HepG2 (cell line): ENCODE data around the gene BRS3. TPM values are rescaled to one million over a fixed set of nuclear protein-coding genes. Genes with fewer than 3 reads are reported as not detected.

Source experiments
- ATF7-NPFF ChIP-seq: sonication (generic); formaldehyde crosslinking; IDR thresholded peaks from 2 replicates; pipeline ENCODE4 v1.8.1; 2023; ENCODE audit warnings: mild to moderate bottlenecking, low read depth, missing genetic modification reagents, moderate library complexity
- BCL6 ChIP-seq: IDR thresholded peaks from 2 replicates; pipeline ENCODE4 v1.6.1; 2016; ENCODE audit warnings: missing genetic modification reagents, missing compliant biosample characterization
- CREB1 ChIP-seq, 2 experiments: fragments of 450-650 bp in 1 of 2; IDR thresholded peaks; 2 replicates each; pipeline ENCODE4 v1.6.1; 2016 to 2017; ENCODE audit warnings: control low read depth in 1 of 2, mild to moderate bottlenecking in 1 of 2, missing compliant biosample characterization in 1 of 2, missing genetic modification characterization in 1 of 2
- CREM ChIP-seq, 2 experiments: sonication (generic) in 1 of 2; formaldehyde crosslinking in 1 of 2; IDR thresholded peaks; 2 replicates each; pipeline versions ENCODE4 v1.4.0 to v1.6.1; 2016 to 2020; ENCODE audit warnings: antibody characterized with exemption in 1 of 2, mild to moderate bottlenecking in 1 of 2, missing genetic modification reagents in 1 of 2
- FOXC1 ChIP-seq: sonication (generic); formaldehyde crosslinking; IDR thresholded peaks from 2 replicates; pipeline ENCODE4 v1.8.0; 2022; ENCODE audit warnings: mild to moderate bottlenecking, missing genetic modification reagents, borderline replicate concordance
- GATAD1 ChIP-seq: IDR thresholded peaks from 2 replicates; pipeline ENCODE4 v1.6.1; 2016; ENCODE audit warnings: missing genetic modification reagents, missing compliant biosample characterization
- GMEB1 ChIP-seq: sonication (generic); formaldehyde crosslinking; IDR thresholded peaks from 2 replicates; pipeline ENCODE4 v1.5.1; 2020; ENCODE audit warnings: missing genetic modification reagents, mild to moderate bottlenecking, borderline replicate concordance
- HHEX ChIP-seq: IDR thresholded peaks from 2 replicates; pipeline ENCODE4 v1.6.1; 2016; ENCODE audit warnings: control low read depth
- HNRNPLL ChIP-seq: fragments of 200-400 bp; formaldehyde crosslinking; IDR thresholded peaks from 2 replicates; pipeline ENCODE4 v1.6.1; 2017; ENCODE audit warnings: mild to moderate bottlenecking, low read depth, low read length; ENCODE audit not compliant: poor library complexity, severe bottlenecking
- KLF12 ChIP-seq: sonication (generic); formaldehyde crosslinking; IDR thresholded peaks from 2 replicates; pipeline ENCODE4 v1.4.0; 2020; ENCODE audit warnings: missing genetic modification reagents, borderline replicate concordance
- MAFK ChIP-seq, 2 experiments: IDR thresholded peaks in 1 of 2; conservative IDR thresholded peaks in 1 of 2; 2 replicates each; pipeline ENCODE4 v1.6.1; 2011; ENCODE audit warnings: improper control_type of control experiment in 2 of 2, low read length in 2 of 2
- NR2C2 ChIP-seq: sonication (generic); formaldehyde crosslinking; IDR thresholded peaks from 2 replicates; pipeline ENCODE4 v1.4.0; 2020; ENCODE audit warnings: missing genetic modification reagents, mild to moderate bottlenecking, moderate library complexity, borderline replicate concordance
- PATZ1 ChIP-seq: sonication (generic); formaldehyde crosslinking; IDR thresholded peaks from 2 replicates; pipeline ENCODE4 v1.4.0; 2020; ENCODE audit warnings: missing genetic modification reagents
- PHF8 ChIP-seq: sonication (generic); formaldehyde crosslinking; IDR thresholded peaks from 2 replicates; pipeline ENCODE4 v1.5.0; 2020; ENCODE audit warnings: missing genetic modification reagents
- POLR2A ChIP-seq, 2 experiments: IDR thresholded peaks; 2 replicates each; pipeline ENCODE4 v1.6.1; 2011; ENCODE audit warnings: low read depth in 2 of 2, low read length in 2 of 2, mild to moderate bottlenecking in 1 of 2, moderate library complexity in 1 of 2; ENCODE audit not compliant: insufficient read depth in 1 of 2
- SAFB2 ChIP-seq: sonication (generic); formaldehyde crosslinking; IDR thresholded peaks from 2 replicates; pipeline ENCODE4 v1.5.1; 2020; ENCODE audit warnings: missing genetic modification reagents, low read depth, mild to moderate bottlenecking, borderline replicate concordance
- SETDB1 ChIP-seq: sonication (generic); formaldehyde crosslinking; IDR thresholded peaks from 2 replicates; pipeline ENCODE4 v1.5.1; 2020; ENCODE audit warnings: missing genetic modification reagents, mild to moderate bottlenecking, borderline replicate concordance
- THAP11 ChIP-seq: IDR thresholded peaks from 2 replicates; pipeline ENCODE4 v1.6.1; 2016; ENCODE audit warnings: missing biosample characterization, missing genetic modification reagents
- ZBTB7B ChIP-seq: sonication (generic); formaldehyde crosslinking; IDR thresholded peaks from 2 replicates; pipeline ENCODE4 v1.4.0; 2020; ENCODE audit warnings: missing genetic modification reagents
- ZFY ChIP-seq: sonication (generic); formaldehyde crosslinking; IDR thresholded peaks from 2 replicates; pipeline ENCODE4 v1.4.0; 2020; ENCODE audit warnings: missing genetic modification reagents
- ZNF136 ChIP-seq: sonication (generic); formaldehyde crosslinking; IDR thresholded peaks from 2 replicates; pipeline ENCODE4 v1.8.1; 2022; ENCODE audit warnings: low read depth, mild to moderate bottlenecking, moderate library complexity, missing genetic modification reagents
- ZNF180 ChIP-seq: sonication (generic); formaldehyde crosslinking; IDR thresholded peaks from 2 replicates; pipeline ENCODE4 v1.4.0; 2020; ENCODE audit warnings: low read depth, missing genetic modification reagents, borderline replicate concordance
- ZNF33A ChIP-seq: sonication (generic); formaldehyde crosslinking; IDR thresholded peaks from 2 replicates; pipeline ENCODE4 v1.5.1; 2020; ENCODE audit warnings: missing genetic modification reagents, mild to moderate bottlenecking, moderate library complexity, borderline replicate concordance
- ZNF841 ChIP-seq: sonication (generic); formaldehyde crosslinking; IDR thresholded peaks from 2 replicates; pipeline ENCODE4 v1.8.1; 2023; ENCODE audit warnings: missing genetic modification reagents, borderline replicate concordance
- polyA plus RNA-seq, 8 experiments: library from polyadenylated mRNA; depleted of rRNA in 3 of 8; stranded (reverse) in 7 of 8; unstranded in 1 of 8; fragments of >200 nt; fragmentation: Illumina TruSeq in 4 of 8; extraction: Trizol in 4 of 8; gene quantifications; 2 replicates each; pipeline versions ENCODE4 v1.2.1 to v1.2.3, GENCODE V29; 2011 to 2016; ENCODE audit warnings: low read depth in 4 of 8, missing spikeins in 1 of 8, mixed read lengths in 1 of 8; ENCODE audit not compliant: insufficient read depth in 1 of 8
- total RNA-seq, 5 experiments: library from RNA; depleted of rRNA; stranded (reverse); fragments of >200 nt; fragmentation: Illumina TruSeq; extraction: Trizol; gene quantifications; 2 replicates each; pipeline ENCODE4 v1.2.3, GENCODE V29; 2016; ENCODE audit warnings: low read depth in 1 of 5
- TF ChIP-seq, protein P1 (sequence below): IDR thresholded peaks from 2 replicates; pipeline ENCODE4 v1.6.1; 2016; ENCODE audit warnings: missing biosample characterization, missing genetic modification reagents, low read depth

BRS3 gene
- total and polyA plus RNA-seq, 2 of the 13 experiments (the other 11 are each of a cell fraction or from before 2014, with no cell fraction given): not detected

DNA sequence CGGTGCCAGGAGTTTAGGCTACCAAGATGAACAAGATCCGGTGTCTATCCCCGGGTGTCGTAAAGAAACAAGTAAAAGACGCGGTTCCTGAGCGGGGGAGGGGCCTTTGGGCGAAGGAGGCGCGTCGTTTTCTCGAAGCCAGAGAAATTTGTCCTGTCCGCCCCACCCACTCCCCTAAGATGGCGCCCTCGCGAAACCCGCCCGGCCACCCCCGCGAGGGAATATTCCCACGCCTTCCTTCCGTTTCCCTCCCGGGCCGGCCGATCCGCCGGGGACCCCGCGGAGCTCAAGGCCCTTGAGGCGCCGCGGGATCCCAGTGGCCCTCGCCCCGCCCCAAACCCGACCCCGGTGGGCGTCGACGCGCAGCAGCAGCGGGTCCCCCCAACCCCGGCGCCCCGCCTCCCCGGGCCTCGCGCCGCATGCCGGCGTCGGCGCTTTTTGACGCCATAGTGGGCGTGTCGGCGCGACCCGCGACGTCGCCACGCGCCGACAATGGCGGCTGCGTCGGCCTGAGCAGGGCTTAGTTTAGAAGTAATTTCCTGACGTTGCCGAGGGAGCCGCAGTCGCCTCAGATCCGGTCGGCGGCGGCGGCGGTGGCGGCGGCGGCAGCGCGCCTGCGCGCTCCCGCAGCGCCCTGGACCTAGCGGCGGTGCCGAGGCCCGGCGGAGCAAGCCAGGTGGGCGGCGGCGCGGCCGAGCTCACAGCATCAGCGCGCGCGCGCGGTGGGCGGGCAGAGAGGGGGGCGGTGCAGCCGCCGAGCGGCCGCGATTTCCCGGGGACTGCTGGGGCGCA lies 9.2 kb downstream of the BRS3 start (continued):
- TF ChIP-seq FOXC1 (CRISPR knock-in tag) (no peak), THAP11 (CRISPR knock-in tag) (peak; percentile 63; the same call in 1 of the 2 replicates), GMEB1 (peak; percentile 86), CREB1 (IDR thresholded peaks at IDR 0.05) (peak; percentile 69; the same call in 1 of the 2 replicates), CREB1 (CRISPR knock-in tag; IDR thresholded peaks at IDR 0.05) (peak; percentile 79), HNRNPLL (peak; percentile 33), POLR2A (IDR thresholded peaks at IDR 0.05; ENCODE audit: insufficient read depth in 1 of 2, low read depth in 2 of 2, low read length in 2 of 2) (peak in 1 of 2 experiments; percentile 55; a peak in 2 of 4 replicates), ZNF841 (CRISPR knock-in tag) (no peak), SETDB1 (no peak), BCL6 (CRISPR knock-in tag) (no peak), NR2C2 (CRISPR knock-in tag) (peak; percentile 33; the same call in 1 of the 2 replicates), ZNF136 (CRISPR knock-in tag) (no peak), ZNF180 (CRISPR knock-in tag) (no peak), ZBTB7B (CRISPR knock-in tag) (0 out of 2 replicates have a peak, but pooled peaks have one; percentile 29), ZFY (CRISPR knock-in tag) (peak; percentile 80), CREM (IDR thresholded peaks at IDR 0.05) (peak; percentile 38), CREM (CRISPR knock-in tag; IDR thresholded peaks at IDR 0.05) (0 out of 2 replicates have a peak, but pooled peaks have one; percentile 17), SAFB2 (CRISPR knock-in tag) (no peak), PHF8 (peak; percentile 52), MAFK (conservative IDR thresholded peaks at IDR 0.05 in 1 of 2, IDR thresholded peaks at IDR 0.05 in 1 of 2; ENCODE audit: low read length in 2 of 2) (no peak), HHEX (CRISPR knock-in tag) (no peak), ATF7-NPFF (CRISPR knock-in tag) (peak; percentile 36; the same call in 1 of the 2 replicates), KLF12 (no peak), ZNF33A (CRISPR knock-in tag) (no peak), PATZ1 (peak; percentile 38; the same call in 1 of the 2 replicates), GATAD1 (CRISPR knock-in tag) (peak; percentile 81)
- TF ChIP-seq, protein P1, sequence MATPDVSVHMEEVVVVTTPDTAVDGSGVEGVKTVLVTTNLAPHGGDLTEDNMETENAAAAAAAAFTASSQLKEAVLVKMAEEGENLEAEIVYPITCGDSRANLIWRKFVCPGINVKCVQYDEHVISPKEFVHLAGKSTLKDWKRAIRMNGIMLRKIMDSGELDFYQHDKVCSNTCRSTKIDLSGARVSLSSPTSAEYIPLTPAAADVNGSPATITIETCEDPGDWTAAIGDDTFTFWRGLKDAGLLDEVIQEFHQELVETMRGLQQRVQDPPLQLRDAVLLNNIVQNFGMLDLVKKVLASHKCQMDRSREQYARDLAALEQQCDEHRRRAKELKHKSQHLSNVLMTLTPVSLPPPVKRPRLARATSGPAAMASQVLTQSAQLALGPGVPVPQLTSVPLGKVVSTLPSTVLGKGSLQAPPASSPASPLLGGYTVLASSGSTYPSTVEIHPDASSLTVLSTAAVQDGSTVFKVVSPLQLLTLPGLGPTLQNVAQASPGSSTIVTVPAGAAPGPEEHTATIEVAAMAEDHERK (CRISPR knock-in tag): peak; percentile 52
